Esophagus muscularis mucosa (tissue), 4 donors: ENCODE data around the gene ARHGEF10L. TPM values are rescaled to one million over a fixed set of nuclear protein-coding genes. Genes with fewer than 3 reads are reported as not detected.

Source experiments
- DNase-seq: peaks from one replicate; pipeline ENCODE4 v3.0.0-alpha.2; 2017; ENCODE audit errors: extremely low spot score
- H3K27ac ChIP-seq, 4 donors: fragments of 200-600 bp; sonication (generic); replicated peaks in 1 of 4; 1 replicate in 3 of 4; 2 replicates in 1 of 4; pipeline ENCODE4 v1.5.1; 2016 to 2019; ENCODE audit warnings: mild to moderate bottlenecking in 1 of 4
- H3K27me3 ChIP-seq, 4 donors: fragments of 200-600 bp; sonication (generic); one replicate each; pipeline versions ENCODE4 v1.5.1 to v1.6.0; 2016 to 2019
- H3K36me3 ChIP-seq, 4 donors: fragments of 200-600 bp; sonication (generic); one replicate each; pipeline ENCODE4 v1.5.1; 2016 to 2019
- H3K4me1 ChIP-seq, 4 donors: fragments of 200-600 bp; sonication (generic); one replicate each; pipeline ENCODE4 v1.5.1; 2016 to 2019
- H3K4me3 ChIP-seq, 4 donors: fragments of 200-600 bp; sonication (generic); 1 replicate in 2 of 4; 2 replicates in 2 of 4; pipeline ENCODE4 v1.5.1; 2016 to 2019; ENCODE audit warnings: mild to moderate bottlenecking in 4 of 4, moderate library complexity in 1 of 4
- H3K9me3 ChIP-seq, 4 donors: fragments of 200-600 bp; sonication (generic); 1 replicate in 3 of 4; 2 replicates in 1 of 4; pipeline ENCODE4 v1.5.1; 2016 to 2019
- CTCF ChIP-seq, 3 experiments: fragments of 200-600 bp in 2 of 3; fragments of 450-650 bp in 1 of 3; sonication (generic) in 2 of 3; IDR thresholded peaks; one replicate each; pipeline ENCODE4 v1.5.1; 2017 to 2019; ENCODE audit warnings: antibody characterized with exemption in 3 of 3, mild to moderate bottlenecking in 2 of 3, moderate library complexity in 1 of 3
- EP300 ChIP-seq: sonication (generic); formaldehyde crosslinking; IDR thresholded peaks from one replicate; pipeline ENCODE4 v1.6.1; 2017; ENCODE audit warnings: antibody characterized with exemption
- POLR2A ChIP-seq: fragments of 450-650 bp; IDR thresholded peaks from one replicate; pipeline ENCODE4 v1.6.1; 2017; ENCODE audit warnings: antibody characterized with exemption, moderate library complexity, mild to moderate bottlenecking, low read depth
- POLR2AphosphoS5 ChIP-seq, 2 donors: sonication (generic); formaldehyde crosslinking; IDR thresholded peaks; one replicate each; pipeline ENCODE4 v1.6.1; 2017; ENCODE audit warnings: antibody characterized with exemption in 2 of 2
- WGBS: methylation state at CpG from one replicate; pipeline ENCODE4 v1.1.5; 2018; 5-methylcytosine and 5-hydroxymethylcytosine counted together
- intact Hi-C: fragments of 100-400 bp; cut with DNase I; formaldehyde crosslinking; loops from one replicate; pipeline ENCODE4 v1.15.1; 2023
- total RNA-seq, 4 donors: library from RNA; depleted of rRNA; stranded (reverse); fragments of >200 nt; gene quantifications; one replicate each; pipeline versions ENCODE4 v1.1.0 to v1.2.1, GENCODE V29; 2016

The ARHGEF10L gene
- total RNA-seq, 4 donors from 2014 or later: 46.6 to 93.0 (median 66.9) TPM

GRCh38 chr1:17553975-17554700 lies 14.6 kb downstream of the ARHGEF10L start:
- intact Hi-C loops: no loop called here
- H3K27ac ChIP-seq: peak overlapping the region; percentile 83 to 98 (median 93)
- no peaks in the 10 kb centered on the region for H3K36me3 ChIP-seq
- no peaks in the 10 kb centered on the region for H3K9me3 ChIP-seq
- H3K4me1 ChIP-seq: peaks cover 37 to 96% (median 84%) of the 10 kb centered on the region in 4 donors
- no peak overlapping the region for H3K4me3 ChIP-seq
- TF ChIP-seq POLR2A: no peak
- TF ChIP-seq CTCF (IDR thresholded peaks at IDR 0.05): no peak
- no peak for TF ChIP-seq POLR2AphosphoS5 (IDR thresholded peaks at IDR 0.05)
- TF ChIP-seq EP300: no peak
- 54% methylated on average over 8 of the region's 8 CpGs for WGBS
- H3K27me3 ChIP-seq: no peaks in the 10 kb centered on the region
- DNase-seq: no peak

GRCh38 chr1:17554954-17555353 lies 15.5 kb downstream of the ARHGEF10L start:
- Histone ChIP-seq H3K4me1 (peaks cover 46 to 96% (median 86%) of the 10 kb centered on the region in 4 donors), H3K9me3 (no peaks in the 10 kb centered on the region), H3K4me3 (no peak overlapping the region), H3K36me3 (no peaks in the 10 kb centered on the region), H3K27ac (peak overlapping the region; percentile 83 to 98 (median 93)), H3K27me3 (no peaks in the 10 kb centered on the region)
- WGBS: 77% methylated on average over 2 of the region's 2 CpGs
- no peak for DNase-seq
- intact Hi-C loops: no loop called here
- no peak for TF ChIP-seq POLR2A
- TF ChIP-seq EP300: no peak
- TF ChIP-seq CTCF (IDR thresholded peaks at IDR 0.05): no peak
- no peak for TF ChIP-seq POLR2AphosphoS5 (IDR thresholded peaks at IDR 0.05)

- Histone ChIP-seq H3K9me3 (no peaks in the 10 kb centered on the region), H3K27me3 (no peaks in the 10 kb centered on the region), H3K4me3 (no peak overlapping the region), H3K27ac (peak overlapping the region; percentile 92 to 98 (median 96)), H3K4me1 (peaks cover 52 to 98% (median 86%) of the 10 kb centered on the region in 4 donors), H3K36me3 (no peaks in the 10 kb centered on the region)
- intact Hi-C loops: no loop called here
- DNase-seq: no peak
- no peak for TF ChIP-seq POLR2A
- TF ChIP-seq CTCF (IDR thresholded peaks at IDR 0.05): no peak
- TF ChIP-seq EP300: no peak
- WGBS: 91% methylated on average over 7 of the region's 7 CpGs
Measured at GRCh38 chr1:17557986-17558385, 18.5 kb downstream of the ARHGEF10L start.

- Histone ChIP-seq H3K27ac (peak overlapping the region; percentile 92 to 98 (median 96)), H3K4me3 (no peak overlapping the region), H3K36me3 (no peaks in the 10 kb centered on the region), H3K4me1 (peaks cover 56 to 98% (median 86%) of the 10 kb centered on the region in 4 donors), H3K27me3 (no peaks in the 10 kb centered on the region), H3K9me3 (no peaks in the 10 kb centered on the region)
- 89% methylated on average over 3 of the region's 3 CpGs for WGBS
- DNase-seq: no peak
- intact Hi-C loops: no loop called here
- TF ChIP-seq POLR2A: no peak
- no peak for TF ChIP-seq POLR2AphosphoS5 (IDR thresholded peaks at IDR 0.05)
- no peak for TF ChIP-seq CTCF (IDR thresholded peaks at IDR 0.05)
- TF ChIP-seq EP300: no peak
Measured at GRCh38 chr1:17558541-17558940, 19.0 kb downstream of the ARHGEF10L start.
